ENCODE data around the gene DPH6. TPM values are rescaled to one million over a fixed set of nuclear protein-coding genes. Genes with fewer than 3 reads are reported as not detected.

Gene DPH6
- total RNA-seq, 2 experiments from 2014 or later, result 9.4 to 11.9 TPM

DNA sequence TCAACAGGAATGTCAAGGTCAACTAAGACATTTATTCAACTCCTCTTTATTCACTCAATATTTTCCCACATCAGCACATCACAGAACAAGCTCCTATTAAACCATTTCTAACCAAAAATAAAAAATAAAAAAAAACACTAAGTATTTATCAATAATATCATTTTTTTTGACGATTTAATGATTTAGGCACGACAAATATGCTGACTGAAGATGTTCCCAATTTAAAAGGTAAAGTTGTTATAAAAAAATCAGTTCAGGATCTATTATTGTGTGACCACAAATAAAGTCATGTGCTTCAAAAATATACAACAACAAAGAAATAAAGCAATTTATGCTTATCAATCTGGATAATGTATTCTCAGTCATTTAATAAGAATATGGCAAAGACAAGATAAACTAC lies 16.2 kb downstream of the DPH6 start:
- no peak for DNase-seq
- Mint-ChIP-seq H3K27ac (no peak overlapping the region), H3K4me1 (no peaks in the 10 kb centered on the region), H3K4me3 (no peak overlapping the region), H3K27me3 (no peaks in the 10 kb centered on the region), H3K36me3 (peaks cover 19% of the 10 kb centered on the region), H3K9me3 (ENCODE audit: low read depth) (peaks cover 6% of the 10 kb centered on the region)
- CTCF ChIA-PET, result no interaction called here
- no peak for ATAC-seq

DNA sequence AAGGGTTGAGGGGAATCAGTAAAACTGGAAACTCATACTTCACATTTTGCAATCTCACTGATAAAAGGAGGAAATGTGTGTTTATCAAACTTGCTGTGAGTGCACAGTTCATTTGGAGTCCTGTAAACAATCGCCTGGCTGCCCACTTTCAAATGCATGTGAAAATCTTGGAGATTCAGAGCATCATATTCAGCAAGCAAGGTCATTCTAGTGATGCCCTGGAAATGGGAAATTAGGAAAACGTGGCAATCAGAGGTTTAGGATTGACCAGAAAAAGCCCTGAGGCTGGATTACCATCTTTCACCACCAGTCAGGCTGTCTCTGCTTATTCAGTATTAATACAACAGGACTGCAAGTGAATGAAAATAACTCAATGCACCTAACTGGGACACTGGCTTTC lies 23.9 kb downstream of the DPH6 start:
- DNase-seq (no peak), ATAC-seq (no peak)
- H3K4me1 Mint-ChIP-seq, result no peaks in the 10 kb centered on the region
- CTCF ChIA-PET, result no interaction called here
- no peaks in the 10 kb centered on the region for H3K9me3 Mint-ChIP-seq (ENCODE audit: low read depth)
- H3K36me3 Mint-ChIP-seq, result no peaks in the 10 kb centered on the region
- no peak overlapping the region for H3K4me3 Mint-ChIP-seq
- no peaks in the 10 kb centered on the region for H3K27me3 Mint-ChIP-seq
- no peak overlapping the region for H3K27ac Mint-ChIP-seq

DNA sequence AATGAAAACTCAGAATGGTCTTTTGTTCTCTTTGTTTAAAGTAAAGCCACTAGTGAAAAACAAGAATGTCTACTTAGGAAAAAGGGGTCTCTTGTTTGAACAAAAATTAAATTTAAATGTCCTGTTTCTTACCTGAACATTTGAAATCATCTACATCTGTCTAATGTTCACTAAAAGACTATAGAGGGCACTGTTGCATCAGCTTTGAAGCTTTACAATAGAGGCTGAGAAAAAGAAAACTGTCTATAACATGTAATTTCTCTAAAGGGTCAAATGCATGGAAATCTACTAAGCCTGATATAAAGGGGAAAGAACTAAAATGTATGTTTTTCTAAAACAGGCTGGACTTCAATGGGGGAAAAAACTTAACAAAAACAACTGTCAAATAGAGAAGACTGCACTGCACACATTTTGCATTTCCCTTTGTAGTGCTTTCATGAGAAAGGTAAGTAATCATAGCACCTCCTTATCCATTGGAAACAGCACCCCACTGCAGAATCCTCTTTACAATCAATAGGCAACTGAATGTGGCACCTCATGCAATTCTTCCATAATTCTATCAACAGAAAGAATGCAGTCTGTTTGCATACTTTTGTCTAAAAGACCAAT lies 26.3 kb downstream of the DPH6 start:
- Mint-ChIP-seq H3K36me3 (no peaks in the 10 kb centered on the region), H3K27ac (no peak overlapping the region), H3K4me3 (no peak overlapping the region), H3K9me3 (ENCODE audit: low read depth) (no peaks in the 10 kb centered on the region), H3K4me1 (no peaks in the 10 kb centered on the region), H3K27me3 (no peaks in the 10 kb centered on the region)
- DNase-seq, result no peak
- CTCF ChIA-PET, result no interaction called here
- ATAC-seq, result peak; percentile 51

DNA sequence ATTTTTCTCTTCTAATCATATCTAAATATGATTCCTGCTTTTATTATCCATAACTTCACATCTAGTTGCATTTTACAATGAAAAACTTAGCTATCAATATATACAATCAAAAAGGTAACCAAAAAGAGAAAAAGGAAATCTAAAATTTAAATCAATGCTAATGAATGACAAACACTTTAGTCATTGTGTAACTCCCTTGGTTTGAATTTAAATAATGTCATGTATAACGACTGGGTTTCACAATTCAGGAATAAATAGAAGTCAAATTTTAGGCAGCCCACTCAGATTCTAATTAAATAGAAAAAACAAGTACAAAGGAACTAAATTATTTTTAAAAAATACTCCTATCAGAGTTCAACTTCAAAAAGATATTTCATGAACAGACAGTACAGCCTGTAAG lies 26.9 kb downstream of the DPH6 start:
- ATAC-seq, result no peak
- CTCF ChIA-PET, result no interaction called here
- no peak overlapping the region for H3K4me3 Mint-ChIP-seq

DNA sequence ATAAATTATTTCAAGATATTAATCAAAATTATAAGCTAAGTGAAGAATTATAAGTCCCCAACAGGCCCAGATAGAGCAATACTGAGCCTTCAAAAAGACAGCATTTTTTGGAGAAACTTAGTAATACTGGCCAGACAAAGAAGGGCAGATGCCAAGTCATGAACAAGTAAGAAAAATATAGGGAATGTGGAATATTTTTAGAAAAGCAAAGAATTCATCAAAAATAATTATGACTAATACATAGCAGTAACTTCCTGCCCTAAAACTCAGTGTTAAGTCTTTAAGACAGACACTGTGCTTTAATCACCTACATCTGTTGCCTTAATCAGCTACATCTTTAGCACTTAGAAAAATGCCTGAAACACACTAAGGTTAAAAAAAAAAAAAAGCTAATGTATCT lies 31.2 kb downstream of the DPH6 start:
- ATAC-seq, result no peak
- Mint-ChIP-seq H3K4me1 (no peaks in the 10 kb centered on the region), H3K4me3 (no peak overlapping the region), H3K27me3 (no peaks in the 10 kb centered on the region), H3K9me3 (ENCODE audit: low read depth) (no peaks in the 10 kb centered on the region), H3K27ac (no peak overlapping the region), H3K36me3 (no peaks in the 10 kb centered on the region)
- no peak for DNase-seq
- CTCF ChIA-PET, result no interaction called here

More for the DNA sequence above, 26.9 kb downstream of the DPH6 start:
- H3K27ac Mint-ChIP-seq, result no peak overlapping the region
- H3K9me3 Mint-ChIP-seq (ENCODE audit: low read depth), result no peaks in the 10 kb centered on the region
- H3K36me3 Mint-ChIP-seq, result no peaks in the 10 kb centered on the region
- H3K27me3 Mint-ChIP-seq, result no peaks in the 10 kb centered on the region
- H3K4me1 Mint-ChIP-seq, result no peaks in the 10 kb centered on the region
- no peak for DNase-seq

DNA sequence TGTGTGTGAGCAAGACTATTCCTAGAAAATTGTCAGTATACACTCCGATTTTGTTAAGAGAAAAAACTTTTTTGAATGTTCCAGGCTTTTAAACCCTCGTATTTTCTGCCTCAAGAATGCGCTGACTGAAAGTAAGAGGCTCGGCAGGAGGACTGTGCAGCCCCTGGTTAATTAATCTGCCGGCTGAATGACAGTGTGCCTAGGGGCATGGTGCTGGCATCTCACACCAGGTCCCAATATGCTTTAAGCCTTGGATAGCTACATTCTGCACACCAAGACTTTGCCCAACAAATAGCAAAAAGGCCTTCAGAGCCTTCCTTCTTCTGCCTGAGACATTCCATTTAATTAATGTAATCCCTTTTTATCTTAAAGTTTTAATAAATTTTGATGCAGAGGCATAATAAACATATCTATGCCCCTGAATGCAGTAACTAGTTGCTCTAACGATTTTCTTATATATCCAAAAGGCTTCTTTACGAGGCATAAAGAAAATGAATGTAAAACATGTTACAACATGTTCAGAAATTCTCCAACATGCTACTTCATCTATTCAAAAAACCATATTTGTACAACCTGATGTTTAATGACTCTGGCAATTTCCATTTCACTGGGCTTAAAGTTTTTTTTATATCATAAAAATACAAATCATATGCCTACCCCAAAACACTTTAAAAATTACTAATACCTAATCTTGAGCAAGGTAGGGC lies 37.9 kb downstream of the DPH6 start:
- Mint-ChIP-seq H3K4me1 (no peaks in the 10 kb centered on the region), H3K27ac (no peak overlapping the region)
- ATAC-seq, result no peak

DNA sequence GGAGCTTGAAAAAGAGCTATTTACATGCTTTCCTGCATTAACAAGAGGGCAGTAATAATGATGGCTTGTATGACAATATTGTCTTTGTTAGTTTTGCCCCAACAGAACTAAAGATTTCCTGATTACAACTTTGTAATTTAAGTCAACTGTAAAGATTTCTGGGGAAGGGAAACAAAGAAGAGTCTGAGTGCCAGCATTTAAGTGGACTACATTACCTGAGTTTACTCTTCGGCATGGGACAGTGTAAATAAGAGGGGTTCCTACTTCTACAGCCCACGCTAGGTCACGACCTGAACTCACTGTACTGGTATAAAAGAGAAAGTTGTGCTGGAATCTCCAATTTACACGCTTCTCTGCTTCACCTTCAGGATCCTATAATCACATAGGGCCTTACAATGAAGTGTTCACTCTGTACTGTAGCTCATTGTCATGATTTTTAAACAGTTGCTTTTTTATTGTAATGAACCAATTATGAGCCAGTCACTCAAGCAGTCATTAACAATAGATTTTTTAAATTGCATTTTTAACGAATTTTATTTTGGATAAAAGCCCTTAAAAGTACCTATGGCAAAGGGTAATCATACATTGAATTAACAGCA lies 39.6 kb downstream of the DPH6 start:
- no peak overlapping the region for H3K27ac Mint-ChIP-seq
- no peak for DNase-seq
- CTCF ChIA-PET, result no interaction called here
- H3K36me3 Mint-ChIP-seq, result no peaks in the 10 kb centered on the region
- no peak for ATAC-seq
- no peaks in the 10 kb centered on the region for H3K4me1 Mint-ChIP-seq
- no peaks in the 10 kb centered on the region for H3K27me3 Mint-ChIP-seq
- no peak overlapping the region for H3K4me3 Mint-ChIP-seq
- H3K9me3 Mint-ChIP-seq (ENCODE audit: low read depth), result no peaks in the 10 kb centered on the region

More for the DNA sequence above, 37.9 kb downstream of the DPH6 start:
- no peaks in the 10 kb centered on the region for H3K9me3 Mint-ChIP-seq (ENCODE audit: low read depth)
- H3K27me3 Mint-ChIP-seq, result no peaks in the 10 kb centered on the region
- CTCF ChIA-PET, result no interaction called here
- H3K36me3 Mint-ChIP-seq, result no peaks in the 10 kb centered on the region
- H3K4me3 Mint-ChIP-seq, result no peak overlapping the region
- DNase-seq, result no peak

DNA sequence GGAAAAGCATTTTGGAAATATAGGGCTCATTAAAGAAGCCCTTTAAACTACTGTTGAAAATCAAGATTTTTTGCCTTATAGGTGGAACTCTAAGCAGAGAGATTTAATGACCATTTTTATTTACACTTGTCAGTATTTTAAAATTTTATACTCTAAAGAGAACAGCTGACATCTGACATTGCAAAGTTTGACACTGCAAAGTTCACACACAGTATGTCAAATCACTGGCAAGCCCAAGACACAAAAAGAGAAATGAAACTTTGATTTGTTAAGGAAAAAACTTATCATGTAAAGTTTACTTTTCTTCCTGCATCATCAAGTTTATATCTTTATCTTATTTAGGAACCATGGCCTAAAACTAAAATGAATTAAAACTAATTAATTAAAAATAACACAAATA lies 40.2 kb downstream of the DPH6 start:
- Mint-ChIP-seq H3K9me3 (ENCODE audit: low read depth) (no peaks in the 10 kb centered on the region), H3K4me1 (no peaks in the 10 kb centered on the region), H3K27me3 (no peaks in the 10 kb centered on the region), H3K4me3 (no peak overlapping the region), H3K27ac (no peak overlapping the region), H3K36me3 (no peaks in the 10 kb centered on the region)
- CTCF ChIA-PET, result no interaction called here
- DNase-seq, result no peak
- ATAC-seq, result no peak

DNA sequence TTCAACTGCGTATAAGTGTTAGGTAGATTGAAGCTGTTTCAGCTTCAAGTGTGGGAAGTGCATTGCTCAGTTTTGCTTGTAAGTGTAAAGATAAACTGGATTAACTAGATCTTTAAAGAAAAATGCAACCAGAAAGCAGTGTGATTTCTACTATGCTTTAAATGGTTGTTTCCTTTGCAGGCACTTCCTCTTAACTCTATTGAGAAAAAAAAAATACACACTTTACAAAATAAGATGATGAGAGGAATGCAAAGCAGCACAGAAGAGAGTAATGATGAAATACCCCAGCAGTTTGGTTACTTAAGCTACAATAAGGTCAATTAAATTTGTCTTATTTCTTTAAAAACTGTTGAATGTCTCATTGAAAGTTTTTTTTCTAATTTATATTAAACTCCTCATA lies 40.8 kb downstream of the DPH6 start:
- no peak overlapping the region for H3K27ac Mint-ChIP-seq
- H3K4me1 Mint-ChIP-seq, result no peaks in the 10 kb centered on the region
- H3K9me3 Mint-ChIP-seq (ENCODE audit: low read depth), result no peaks in the 10 kb centered on the region
- ATAC-seq, result no peak
- CTCF ChIA-PET, result no interaction called here
- H3K27me3 Mint-ChIP-seq, result no peaks in the 10 kb centered on the region
- no peak for DNase-seq
- no peak overlapping the region for H3K4me3 Mint-ChIP-seq
- H3K36me3 Mint-ChIP-seq, result no peaks in the 10 kb centered on the region

DNA sequence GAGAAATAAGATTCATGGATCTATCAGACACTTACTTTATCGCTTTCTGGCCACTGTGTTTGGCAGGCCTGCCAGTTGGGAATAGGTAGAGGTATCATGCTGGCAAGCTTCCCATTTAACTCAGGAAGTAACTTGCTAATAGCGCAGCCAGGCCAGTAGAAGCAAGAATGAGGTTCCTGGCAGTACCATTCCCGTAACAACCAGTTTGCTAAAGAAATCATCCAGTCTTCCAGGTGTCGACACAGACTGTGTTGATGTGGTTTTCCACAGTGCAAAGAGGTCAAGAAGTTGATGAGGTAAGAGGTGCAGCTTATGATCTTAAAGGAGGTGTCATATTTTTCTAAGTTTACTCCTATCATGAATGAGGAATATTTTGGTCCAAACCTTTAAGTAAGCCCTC lies 46.2 kb downstream of the DPH6 start:
- Mint-ChIP-seq H3K27me3 (no peaks in the 10 kb centered on the region), H3K9me3 (ENCODE audit: low read depth) (no peaks in the 10 kb centered on the region), H3K4me1 (no peaks in the 10 kb centered on the region), H3K4me3 (no peak overlapping the region), H3K36me3 (no peaks in the 10 kb centered on the region), H3K27ac (no peak overlapping the region)
- ATAC-seq (no peak), DNase-seq (no peak)
- CTCF ChIA-PET, result no interaction called here

DNA sequence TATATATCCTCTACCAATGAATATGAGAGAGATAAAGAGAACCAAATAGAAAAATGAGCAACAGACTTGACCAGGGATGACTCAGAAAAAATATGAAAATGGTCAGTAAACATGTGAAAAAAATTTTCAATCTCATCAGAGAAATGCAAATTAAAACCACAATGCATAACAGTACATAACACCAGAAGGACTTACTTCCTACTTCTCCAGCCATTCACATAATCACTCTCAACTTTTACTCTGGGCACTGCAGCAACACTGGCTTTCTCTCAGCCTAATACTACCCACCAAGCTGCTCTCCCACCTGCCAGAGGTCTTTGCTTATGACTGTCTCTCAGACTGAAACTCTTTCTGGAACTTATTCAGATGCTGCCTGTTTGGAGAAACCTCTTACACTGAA lies 49.4 kb downstream of the DPH6 start:
- DNase-seq (no peak), ATAC-seq (no peak)
- no peaks in the 10 kb centered on the region for H3K9me3 Mint-ChIP-seq (ENCODE audit: low read depth)
- no peak overlapping the region for H3K4me3 Mint-ChIP-seq
- H3K36me3 Mint-ChIP-seq, result no peaks in the 10 kb centered on the region
- H3K27ac Mint-ChIP-seq, result no peak overlapping the region
- no peaks in the 10 kb centered on the region for H3K27me3 Mint-ChIP-seq
- CTCF ChIA-PET, result no interaction called here
- H3K4me1 Mint-ChIP-seq, result no peaks in the 10 kb centered on the region

DNA sequence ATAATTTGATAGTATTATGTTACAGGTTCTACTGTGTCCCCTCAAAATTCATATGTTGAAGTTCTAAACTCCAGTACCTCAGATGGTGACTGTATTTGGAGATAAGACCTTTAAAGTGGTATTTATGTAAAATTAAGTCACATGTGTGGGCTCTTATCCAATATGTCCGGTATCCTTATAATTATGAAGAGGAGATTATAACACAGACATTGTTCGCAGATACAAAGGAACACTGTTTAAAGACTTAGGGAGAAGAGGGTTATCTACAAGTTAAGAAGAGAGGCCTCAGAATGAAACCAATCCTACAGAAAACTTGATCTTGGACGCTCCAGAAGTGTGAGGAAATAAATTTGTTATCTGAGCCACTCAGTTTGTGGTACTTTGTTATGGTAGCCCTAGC lies 50.9 kb downstream of the DPH6 start:
- Mint-ChIP-seq H3K4me1 (no peaks in the 10 kb centered on the region), H3K4me3 (no peak overlapping the region), H3K9me3 (ENCODE audit: low read depth) (no peaks in the 10 kb centered on the region), H3K27ac (no peak overlapping the region), H3K27me3 (no peaks in the 10 kb centered on the region), H3K36me3 (no peaks in the 10 kb centered on the region)
- CTCF ChIA-PET, result no interaction called here
- DNase-seq (no peak), ATAC-seq (no peak)

DNA sequence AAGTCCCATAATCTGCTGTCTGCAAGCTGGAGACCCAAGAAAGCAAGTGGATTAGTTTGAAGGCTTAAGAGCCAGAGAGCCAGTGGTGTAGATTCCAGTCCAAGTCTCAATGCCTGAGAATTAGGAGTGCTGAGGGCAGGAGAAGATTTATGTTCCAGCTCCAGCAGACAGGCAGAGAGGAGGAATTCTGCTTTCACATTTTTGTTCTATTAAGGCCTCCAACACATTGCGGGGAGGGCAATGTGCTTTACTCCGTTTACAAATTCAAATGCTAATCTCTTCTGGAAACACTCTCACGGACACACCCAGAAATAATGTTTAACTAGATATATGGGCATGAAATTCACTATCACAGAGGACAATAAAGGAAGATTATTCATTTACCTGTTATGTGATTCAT lies 54.0 kb downstream of the DPH6 start:
- peaks cover 14% of the 10 kb centered on the region for H3K36me3 Mint-ChIP-seq
- ATAC-seq (no peak), DNase-seq (no peak)
- no peaks in the 10 kb centered on the region for H3K4me1 Mint-ChIP-seq
- no peak overlapping the region for H3K4me3 Mint-ChIP-seq
- H3K27me3 Mint-ChIP-seq, result no peaks in the 10 kb centered on the region
- H3K27ac Mint-ChIP-seq, result no peak overlapping the region
- peaks cover 8% of the 10 kb centered on the region for H3K9me3 Mint-ChIP-seq (ENCODE audit: low read depth)
- CTCF ChIA-PET, result interaction anchor here (1.4 kb wide), 1 partner anchor 9 kb away, joined by 3 read pairs; no protein-coding TSS in a partner anchor

DNA sequence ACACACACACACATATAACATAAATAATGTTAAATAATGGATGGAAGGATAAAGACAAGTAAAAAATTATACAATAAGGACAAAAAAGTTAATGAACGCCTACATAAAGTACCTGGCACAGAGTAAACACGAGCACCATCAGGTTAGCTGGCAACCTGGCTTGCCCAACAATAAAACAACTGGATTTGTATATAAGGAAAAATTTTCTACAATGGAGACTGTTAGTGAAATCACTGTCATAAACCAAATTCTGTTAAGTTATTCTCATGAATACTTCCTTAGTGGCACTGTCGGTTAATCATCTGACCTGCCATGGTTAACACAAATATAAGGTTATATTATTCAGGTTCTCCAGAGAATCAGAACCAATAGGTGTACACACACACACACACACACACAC lies 54.8 kb downstream of the DPH6 start:
- H3K4me3 Mint-ChIP-seq, result no peak overlapping the region
- H3K27me3 Mint-ChIP-seq, result no peaks in the 10 kb centered on the region
- H3K27ac Mint-ChIP-seq, result no peak overlapping the region
- peaks cover 18% of the 10 kb centered on the region for H3K36me3 Mint-ChIP-seq
- DNase-seq (no peak), ATAC-seq (no peak)
- no peaks in the 10 kb centered on the region for H3K4me1 Mint-ChIP-seq
- CTCF ChIA-PET, result no interaction called here
- H3K9me3 Mint-ChIP-seq (ENCODE audit: low read depth), result peaks cover 10% of the 10 kb centered on the region
